ENCODE results near the gene SCAMP4. TPM values are rescaled to one million over a fixed set of nuclear protein-coding genes. Genes with fewer than 3 reads are reported as not detected.

Gene SCAMP4
- total RNA-seq, 1 experiment from 2014 or later, result 63.3 TPM

DNA sequence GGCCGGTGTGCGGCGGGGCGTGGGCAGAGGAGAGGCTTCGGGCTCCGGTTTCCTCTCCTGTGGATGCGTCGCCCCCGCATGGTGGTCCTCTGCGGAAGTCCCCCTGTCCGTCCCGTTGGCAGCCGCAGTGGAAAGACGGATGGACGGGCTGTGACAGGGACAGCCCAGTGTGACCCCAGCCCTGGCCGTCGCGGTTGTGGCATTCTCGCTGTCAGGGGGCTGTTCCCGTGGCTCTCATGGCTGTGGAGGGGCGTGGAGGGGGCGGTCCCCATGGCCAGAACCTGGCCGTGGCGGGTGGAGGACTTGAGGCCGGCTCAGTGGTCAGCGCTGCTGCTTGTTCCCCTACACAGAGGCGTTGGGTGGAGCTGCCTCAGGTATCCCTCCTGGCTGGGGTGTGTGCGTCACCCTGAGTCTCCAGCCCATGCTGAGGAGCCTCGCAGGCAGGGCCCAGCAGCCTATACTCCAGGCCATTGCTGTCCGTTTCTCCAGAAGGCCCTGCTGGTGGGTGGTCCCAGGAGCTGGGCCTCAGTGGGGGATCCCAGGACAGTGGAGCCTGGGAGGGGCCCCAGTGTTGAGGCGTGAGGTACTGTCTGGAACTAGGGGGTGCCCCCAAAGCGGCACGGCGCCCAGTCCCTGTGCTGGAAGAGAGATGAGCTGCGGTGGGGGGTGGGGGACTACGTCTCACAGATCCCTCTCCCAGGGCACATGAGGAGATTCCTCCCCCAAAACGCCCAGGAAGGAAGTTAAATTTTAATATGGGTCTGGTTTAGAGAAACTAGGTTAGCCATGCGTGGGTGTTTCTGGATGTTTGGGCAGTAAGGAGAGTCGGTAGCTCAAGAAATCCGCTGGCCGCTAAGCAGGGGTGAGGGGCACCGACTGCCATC, 56.0 kb downstream of the SCAMP4 start:
- ChIA-PET CTCF (interaction anchor here (0.6 kb wide), 1 partner anchor 23 kb away, joined by 4 read pairs; no protein-coding TSS in a partner anchor), POLR2A (no interaction called here), RAD21 (ENCODE audit: low non-redundant PET in 1 of 2, low total read pairs in 2 of 2, uncharacterized antibody in 2 of 2, unreplicated experiment in 2 of 2) (no interaction called here)
- ATAC-seq (no peak), DNase-seq (ENCODE audit: low read depth, low spot score) (no peak)
- peaks cover 71% of the 10 kb centered on the region for H3K79me2 ChIP-seq (ENCODE audit: insufficient read depth, low read length)
- no peaks in the 10 kb centered on the region for H3K27me3 ChIP-seq (ENCODE audit: insufficient read depth, low read length)
- H4K20me1 ChIP-seq (ENCODE audit: insufficient read depth), result no peaks in the 10 kb centered on the region
- H3K4me3 ChIP-seq (replicated peaks in 1 of 2; ENCODE audit: low read depth in 1 of 2, low read length in 2 of 2), result no peak overlapping the region
- H3K27ac ChIP-seq (ENCODE audit: low read depth, low read length), result no peak overlapping the region
- TF ChIP-seq POLR2A (IDR thresholded peaks at IDR 0.05; ENCODE audit: borderline replicate concordance, extremely low read depth, insufficient read depth, insufficient read length) (no peak), CTCF (IDR thresholded peaks at IDR 0.05 in 2 of 3, conservative IDR thresholded peaks at IDR 0.05 in 1 of 3; ENCODE audit: borderline replicate concordance in 1 of 3, insufficient read depth in 1 of 3, low read depth in 2 of 3, low read length in 2 of 3) (no peak), POLR2AphosphoS5 (IDR thresholded peaks at IDR 0.05; ENCODE audit: low read depth, low read length) (no peak), CEBPB (IDR thresholded peaks at IDR 0.05; ENCODE audit: low read depth) (no peak), RAD21 (IDR thresholded peaks at IDR 0.05; ENCODE audit: low read depth) (no peak), ZNF274 (IDR thresholded peaks at IDR 0.05; ENCODE audit: low read depth, low read length) (no peak), TCF7L2 (IDR thresholded peaks at IDR 0.05; ENCODE audit: borderline replicate concordance, extremely low read depth, insufficient read depth, insufficient read length) (no peak), JUND (IDR thresholded peaks at IDR 0.05) (no peak)
- H3K36me3 ChIP-seq (ENCODE audit: control insufficient read depth in 1 of 2, insufficient read depth in 2 of 2, low read length in 2 of 2), result peaks cover 0 to 3% of the 10 kb centered on the region in 2 experiments; a peak in 1 of 4 replicates
- no peak overlapping the region for H3K4me2 ChIP-seq (ENCODE audit: low read length)
- H3K9ac ChIP-seq (ENCODE audit: low read length), result no peak overlapping the region
- BruUV-seq (replicated peaks), result no TSS peak
- H2AFZ ChIP-seq (ENCODE audit: low read depth, low read length, poor library complexity, severe bottlenecking), result no peak overlapping the region
- intact Hi-C loops (cut with micrococcal nuclease), result no loop called here
- no peaks in the 10 kb centered on the region for H3K9me3 ChIP-seq (ENCODE audit: control insufficient read depth in 1 of 2, insufficient read depth in 1 of 2, low read depth in 1 of 2, low read length in 2 of 2)
- no peaks in the 10 kb centered on the region for H3K9me2 ChIP-seq (ENCODE audit: insufficient read depth)
- no peaks in the 10 kb centered on the region for H3K4me1 ChIP-seq (ENCODE audit: control insufficient read depth in 1 of 2, insufficient read depth in 2 of 2, low read length in 2 of 2)

All from HCT116 (cell line).